Nasal cavity respiratory epithelium epithelial cell of viscerocranial mucosa (primary cell): ENCODE measurements around the gene CCL15. TPM values are rescaled to one million over a fixed set of nuclear protein-coding genes. Genes with fewer than 3 reads are reported as not detected.

Source experiments
- total RNA-seq: library from RNA; depleted of rRNA; stranded (reverse); fragments of >200 nt; gene quantifications from 2 replicates; pipeline ENCODE4 v1.2.3, GENCODE V29; 2014

Gene CCL15
- not detected in 2 replicates for total RNA-seq

DNA sequence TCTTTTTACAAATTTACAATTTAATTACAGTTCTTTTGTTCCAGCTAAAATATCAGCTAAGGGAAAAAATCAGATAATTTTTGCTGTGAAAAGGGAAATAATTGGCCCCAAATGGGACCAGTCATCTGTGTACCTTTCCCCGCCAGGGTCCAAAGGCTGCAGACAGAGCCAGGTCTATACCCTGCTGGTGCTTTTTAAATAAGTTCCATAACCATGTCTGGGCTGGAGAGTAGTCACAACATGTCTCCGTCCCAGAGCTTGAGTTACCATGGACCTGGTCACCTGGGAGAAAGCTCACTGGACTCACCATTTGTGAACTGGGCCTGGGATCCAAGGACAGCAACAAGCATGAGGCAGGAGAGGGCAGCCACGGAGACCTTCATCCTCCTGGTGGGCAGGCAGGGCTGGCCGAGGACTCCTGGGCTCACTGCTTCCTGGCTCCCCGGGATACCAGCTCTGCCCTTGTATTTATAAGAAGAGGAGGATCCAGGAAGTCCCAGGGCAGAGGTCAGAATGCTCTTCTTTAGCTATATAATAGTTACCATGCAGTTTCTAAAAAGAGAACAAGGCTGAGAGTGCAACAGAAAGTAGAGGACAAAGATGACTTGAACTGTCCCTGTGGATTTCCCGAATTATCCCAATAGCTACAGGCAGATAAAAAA, at the start of gene CCL15:
TSS of gene CCL15 (minus strand) at position 444 of the 662 bp plus-strand sequence. CDS start at position 383, 61 bp downstream.

DNA sequence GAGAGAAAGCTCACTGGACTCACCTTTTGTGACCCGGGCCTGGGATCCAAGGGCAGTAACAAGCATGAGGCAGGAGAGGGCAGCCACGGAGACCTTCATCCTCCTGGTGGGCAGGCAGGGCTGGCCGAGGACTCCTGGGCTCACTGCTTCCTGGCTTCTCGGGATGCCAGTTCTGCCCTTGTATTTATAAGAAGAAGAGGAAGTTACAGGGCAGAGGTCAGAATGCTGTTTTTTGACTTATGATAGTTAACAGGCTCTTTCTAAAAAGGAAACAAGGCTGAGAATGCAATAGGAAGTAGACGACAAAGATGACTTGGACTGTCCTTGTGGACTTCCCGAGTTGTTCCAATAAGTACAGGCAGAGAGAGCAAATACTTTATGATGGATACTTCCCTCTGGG, 16.4 kb upstream of the CCL15 start, which contains the start of gene CCL23:
TSS of gene CCL23 (minus strand) at position 174 of the 400 bp plus-strand sequence. CDS start at position 99, 75 bp downstream.

DNA sequence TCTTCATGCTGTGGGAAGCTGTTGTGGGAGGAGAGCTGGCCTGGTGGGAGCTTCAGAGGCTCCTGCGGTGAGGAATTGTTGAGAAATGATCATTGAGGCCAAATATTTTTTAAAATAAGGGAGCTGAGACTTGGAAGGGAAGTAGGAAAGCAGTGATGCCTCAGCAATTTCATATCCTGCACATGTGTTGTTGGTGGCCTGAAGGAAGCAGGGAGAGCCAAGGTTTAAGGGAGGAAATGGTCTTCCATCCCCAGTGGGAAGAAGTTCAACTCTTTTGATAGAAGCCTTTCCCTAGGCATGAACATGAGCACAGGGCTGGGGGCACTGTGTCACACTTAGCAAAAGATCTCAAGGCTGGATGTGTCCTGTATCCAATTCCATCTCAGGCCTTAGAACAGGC, 14.7 kb downstream of the CCL15 start, which contains the start of gene CCL14:
TSS of gene CCL14 (minus strand) at position 87 of the 400 bp plus-strand sequence. CDS start at position 7, 80 bp downstream.

GRCh38 chr17:35981246-35981645, 20.1 kb downstream of the CCL15 start, which contains the start of gene CCL16:
CCL16 (minus strand) TSS chr17:35981497; CDS start chr17:35981420, 77 bp downstream.

Other genes with a start within 250 kb of the CCL15 start
- gene GAS2L2, start 248.3 kb downstream of the CCL15 start, total RNA-seq: under 0.01 and 0.07 TPM in 2 replicates
- not detected in 2 replicates for gene C17orf50, start 240.7 kb downstream of the CCL15 start, total RNA-seq
- 31.8 and 151 TPM in 2 replicates for gene MMP28, start 205.9 kb downstream of the CCL15 start, total RNA-seq
- gene TAF15, start 192.1 kb downstream of the CCL15 start, total RNA-seq: 68.0 and 178 TPM in 2 replicates
- gene HEATR9, start 132.7 kb downstream of the CCL15 start, total RNA-seq: not detected in 2 replicates
- 0.07 and 0.34 TPM in 2 replicates for gene CCL5, start 121.2 kb downstream of the CCL15 start, total RNA-seq
- 0.14 TPM in 1 of 2 replicates, not detected in the other for gene RDM1, start 70.8 kb downstream of the CCL15 start, total RNA-seq
- gene LYZL6, start 57.8 kb downstream of the CCL15 start, total RNA-seq: not detected in 2 replicates
- not detected in 2 replicates for gene CCL16, start 20.1 kb downstream of the CCL15 start, total RNA-seq
- not detected in 2 replicates for gene CCL14, start 14.8 kb downstream of the CCL15 start, total RNA-seq
- not detected in 2 replicates for gene CCL23, start 16.4 kb upstream of the CCL15 start, total RNA-seq
- not detected in 2 replicates for gene CCL18, start 62.7 kb upstream of the CCL15 start, total RNA-seq
- not detected in 2 replicates for gene CCL3, start 88.6 kb upstream of the CCL15 start, total RNA-seq
- not detected in 2 replicates for gene CCL4, start 102.3 kb upstream of the CCL15 start, total RNA-seq
- gene TBC1D3B, start 175.1 kb upstream of the CCL15 start, total RNA-seq: 1.4 and 3.2 TPM in 2 replicates
- not detected in 2 replicates for gene CCL3L1, start 195.2 kb upstream of the CCL15 start, total RNA-seq
- not detected in 2 replicates for gene CCL4L2, start 209.5 kb upstream of the CCL15 start, total RNA-seq